K562 (cell line): ENCODE results near the gene PPM1F.

Experiments used
- CTCF ChIP-seq, 3 experiments: IDR thresholded peaks in 2 of 3; conservative IDR thresholded peaks in 1 of 3; 2 replicates each; pipeline ENCODE4 v1.5.1; 2011 to 2012; ENCODE audit warnings: low read length in 3 of 3, mild to moderate bottlenecking in 3 of 3, control low read depth in 2 of 3, improper control_type of control experiment in 1 of 3, inconsistent platforms in 1 of 3, low read depth in 1 of 3, mixed read lengths in 1 of 3, moderate library complexity in 1 of 3; ENCODE audit not compliant: insufficient read depth in 2 of 3
- HDAC1 ChIP-seq, 2 experiments: fragments of 450-650 bp; IDR thresholded peaks; 2 replicates each; pipeline ENCODE4 v1.6.1; 2016 to 2017; ENCODE audit warnings: inconsistent platforms in 1 of 2, mild to moderate bottlenecking in 1 of 2, moderate library complexity in 1 of 2
- HIVEP1 ChIP-seq: fragments of 250-450 bp; sonication (Bioruptor Pico); IDR thresholded peaks from 2 replicates; pipeline ENCODE4 v1.4.0; 2020; ENCODE audit warnings: mild to moderate bottlenecking
- IFI16 ChIP-seq: fragments of 250-450 bp; sonication (Bioruptor Pico); IDR thresholded peaks from 2 replicates; pipeline ENCODE4 v2.1.2; 2022; ENCODE audit warnings: mild to moderate bottlenecking, inconsistent platforms
- MTF1 ChIP-seq: fragments of 250-450 bp; sonication (Bioruptor Pico); IDR thresholded peaks from 2 replicates; pipeline ENCODE4 v1.9.0; 2021; ENCODE audit warnings: moderate library complexity, mild to moderate bottlenecking, inconsistent platforms, borderline replicate concordance
- NFIC ChIP-seq: fragments of 450-650 bp; IDR thresholded peaks from 2 replicates; pipeline ENCODE4 v1.6.1; 2017; ENCODE audit warnings: mild to moderate bottlenecking, inconsistent platforms
- ZFX ChIP-seq: sonication (generic); formaldehyde crosslinking; IDR thresholded peaks from 2 replicates; pipeline ENCODE4 v1.8.0; 2022; ENCODE audit warnings: mild to moderate bottlenecking, missing genetic modification reagents, moderate library complexity

GRCh38 chr22:21904250-21904789 lies 48.3 kb downstream of the PPM1F start:
- no peak for TF ChIP-seq MTF1 (CRISPR knock-in tag)
- no peak for TF ChIP-seq NFIC
- TF ChIP-seq IFI16 (CRISPR knock-in tag) = no peak
- no peak for TF ChIP-seq CTCF (IDR thresholded peaks at IDR 0.05 in 2 of 3, conservative IDR thresholded peaks at IDR 0.05 in 1 of 3; ENCODE audit: insufficient read depth in 2 of 3, low read depth in 1 of 3, low read length in 3 of 3)
- no peak for TF ChIP-seq HIVEP1 (CRISPR knock-in tag)
- TF ChIP-seq HDAC1 (IDR thresholded peaks at IDR 0.05) = no peak
- no peak for TF ChIP-seq ZFX (CRISPR knock-in tag)
